MM.1S (cell line): ENCODE measurements around the gene PEAK1.

Source experiments
- DNase-seq: peaks from one replicate; pipeline ENCODE4 v3.0.0-alpha.2; 2015
- H2AFZ ChIP-seq: fragments of 300-600 bp; sonication (generic); 2 replicates; pipeline ENCODE4 v1.6.0; 2016; ENCODE audit warnings: antibody characterized with exemption, low read length
- H3F3A ChIP-seq: fragments of 300-600 bp; sonication (generic); 2 replicates; pipeline ENCODE4 v1.6.1; 2016; ENCODE audit warnings: mild to moderate bottlenecking, antibody characterized with exemption, low read length, moderate library complexity, mixed read lengths; ENCODE audit not compliant: insufficient read depth
- H3K27ac ChIP-seq: fragments of 300-600 bp; sonication (generic); 2 replicates; pipeline ENCODE4 v1.5.1; 2016; ENCODE audit warnings: mild to moderate bottlenecking, low read length
- H3K27me3 ChIP-seq: fragments of 300-600 bp; sonication (generic); replicated peaks from 2 replicates; pipeline ENCODE4 v1.6.0; 2016; ENCODE audit warnings: low read length; ENCODE audit not compliant: insufficient read depth
- H3K36me3 ChIP-seq: fragments of 300-600 bp; sonication (generic); replicated peaks from 2 replicates; pipeline ENCODE4 v1.6.1; 2016; ENCODE audit warnings: mild to moderate bottlenecking, low read length, mixed read lengths; ENCODE audit not compliant: insufficient read depth
- H3K4me1 ChIP-seq: fragments of 300-600 bp; sonication (generic); 2 replicates; pipeline ENCODE4 v1.6.1; 2016; ENCODE audit warnings: low read length, mixed read lengths
- H3K4me2 ChIP-seq: fragments of 300-600 bp; sonication (generic); 2 replicates; pipeline ENCODE4 v1.6.0; 2016; ENCODE audit warnings: low read depth, low read length
- H3K4me3 ChIP-seq: fragments of 300-600 bp; sonication (generic); 2 replicates; pipeline ENCODE4 v1.5.1; 2016; ENCODE audit warnings: low read length, mixed read lengths
- H3K79me2 ChIP-seq: fragments of 300-600 bp; sonication (generic); 2 replicates; pipeline ENCODE4 v1.6.1; 2016; ENCODE audit warnings: mixed run types, low read length, mixed read lengths
- H3K9ac ChIP-seq: fragments of 300-600 bp; sonication (generic); 2 replicates; pipeline ENCODE4 v1.6.1; 2016; ENCODE audit warnings: low read length, mixed read lengths
- H3K9me2 ChIP-seq: fragments of 300-600 bp; sonication (generic); replicated peaks from 2 replicates; pipeline ENCODE4 v1.6.1; 2016; ENCODE audit warnings: mild to moderate bottlenecking, low read length, mixed read lengths; ENCODE audit not compliant: insufficient read depth
- H3K9me3 ChIP-seq: fragments of 300-600 bp; sonication (generic); replicated peaks from 2 replicates; pipeline ENCODE4 v1.6.1; 2016; ENCODE audit warnings: mild to moderate bottlenecking, low read length, mixed read lengths; ENCODE audit not compliant: insufficient read depth
- H4K20me1 ChIP-seq: fragments of 300-600 bp; sonication (generic); 2 replicates; pipeline ENCODE4 v1.6.1; 2016; ENCODE audit warnings: mild to moderate bottlenecking, low read length, moderate library complexity, mixed read lengths; ENCODE audit not compliant: insufficient read depth
- CTCF ChIP-seq: fragments of 300-600 bp; sonication (generic); IDR thresholded peaks from 2 replicates; pipeline ENCODE4 v1.5.1; 2016; ENCODE audit warnings: antibody characterized with exemption, low read length, mixed read lengths
- EZH2 ChIP-seq: fragments of 300-600 bp; sonication (generic); optimal IDR thresholded peaks from 2 replicates; pipeline ENCODE3; 2017; ENCODE audit warnings: low read depth, mild to moderate bottlenecking, antibody characterized with exemption, low read length, mixed read lengths
- EZH2phosphoT487 ChIP-seq: fragments of 300-600 bp; sonication (generic); IDR thresholded peaks from 2 replicates; pipeline ENCODE4 v1.6.1; 2018; ENCODE audit warnings: antibody characterized with exemption, low read length

Gene PEAK1

DNA sequence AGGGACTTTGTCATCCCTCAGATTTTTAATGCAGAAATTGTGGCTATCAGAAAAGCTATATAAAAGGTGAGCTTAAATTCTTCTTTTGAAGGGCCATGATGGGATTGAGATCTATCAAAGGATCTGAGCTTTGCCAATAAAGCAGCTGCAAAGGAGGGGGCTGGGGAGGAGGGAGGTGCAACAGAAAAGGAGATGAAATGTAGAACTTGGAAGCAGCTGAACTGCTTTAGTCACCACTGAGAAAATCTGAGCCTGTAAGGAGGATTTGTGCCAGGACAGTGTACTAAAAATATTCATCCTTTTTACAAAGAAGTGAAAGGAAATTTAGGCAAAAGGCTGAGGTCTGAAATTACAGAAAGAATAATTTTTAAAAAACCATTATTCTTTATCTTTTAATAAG lies 359.4 kb downstream of the PEAK1 start:
- H3K9ac ChIP-seq = peak overlapping the region; percentile 21; the same call in 1 of the 2 replicates
- TF ChIP-seq CTCF (no peak), EZH2 (no peak), EZH2phosphoT487 (no peak)
- H3K27me3 ChIP-seq = no peaks in the 10 kb centered on the region
- H3K36me3 ChIP-seq = no peaks in the 10 kb centered on the region
- no peaks in the 10 kb centered on the region for H3K9me2 ChIP-seq
- H4K20me1 ChIP-seq = no peaks in the 10 kb centered on the region
- H3K79me2 ChIP-seq = peaks cover 69% of the 10 kb centered on the region
- H3K9me3 ChIP-seq = no peaks in the 10 kb centered on the region
- peak overlapping the region; percentile 65 for H3K27ac ChIP-seq
- H2AFZ ChIP-seq = no peak overlapping the region
- H3K4me1 ChIP-seq = peaks cover 27% of the 10 kb centered on the region
- H3F3A ChIP-seq = peaks cover 22% of the 10 kb centered on the region
- H3K4me3 ChIP-seq = peak overlapping the region; percentile 40
- peak; percentile 21 for DNase-seq
- peak overlapping the region; percentile 80 for H3K4me2 ChIP-seq

GRCh38 chr15:77059786-77060361 lies 360.0 kb downstream of the PEAK1 start:
- Histone ChIP-seq H3K79me2 (peaks cover 69% of the 10 kb centered on the region), H3K9ac (peak overlapping the region; percentile 21; the same call in 1 of the 2 replicates), H3K4me2 (peak overlapping the region; percentile 80), H3K27me3 (no peaks in the 10 kb centered on the region), H3F3A (peaks cover 22% of the 10 kb centered on the region), H2AFZ (0 out of 2 replicates have a peak overlapping the region, but pooled peaks have one; percentile 4), H3K4me3 (peak overlapping the region; percentile 40), H3K9me2 (no peaks in the 10 kb centered on the region), H3K27ac (peak overlapping the region; percentile 65), H3K9me3 (no peaks in the 10 kb centered on the region), H3K4me1 (peaks cover 27% of the 10 kb centered on the region), H4K20me1 (no peaks in the 10 kb centered on the region), H3K36me3 (no peaks in the 10 kb centered on the region)
- peak; percentile 59 for DNase-seq
- no peak for TF ChIP-seq EZH2phosphoT487
- TF ChIP-seq CTCF = no peak
- no peak for TF ChIP-seq EZH2

GRCh38 chr15:77058468-77058867 lies 361.4 kb downstream of the PEAK1 start:
- Histone ChIP-seq H3K4me1 (peaks cover 27% of the 10 kb centered on the region), H3K9me2 (no peaks in the 10 kb centered on the region), H3K4me2 (no peak overlapping the region), H2AFZ (no peak overlapping the region), H3K4me3 (no peak overlapping the region), H3K79me2 (peaks cover 55% of the 10 kb centered on the region), H3K9ac (no peak overlapping the region), H3K27me3 (no peaks in the 10 kb centered on the region), H3K36me3 (no peaks in the 10 kb centered on the region), H4K20me1 (no peaks in the 10 kb centered on the region), H3K9me3 (no peaks in the 10 kb centered on the region), H3K27ac (no peak overlapping the region), H3F3A (peaks cover 22% of the 10 kb centered on the region)
- TF ChIP-seq EZH2phosphoT487 (no peak), EZH2 (no peak), CTCF (no peak)
- DNase-seq = no peak
